AG04449 (cell line): ENCODE measurements around the gene SAP30BP.

Experiments
- CTCF ChIA-PET: fragments of 350-600 bp; formaldehyde crosslinking; extraction: SDS; loops from one replicate; lab custom pipeline; 2021; ENCODE audit warnings: antibody characterized with exemption; lab: Yijun Ruan, JAX
- POLR2A ChIA-PET: fragments of 400-600, 350-600 bp; formaldehyde crosslinking; extraction: SDS; loops from one replicate; lab custom pipeline; 2020; ENCODE audit warnings: antibody characterized with exemption, inconsistent platforms; lab: Yijun Ruan, JAX
- DNase-seq: peaks from one replicate; pipeline ENCODE4 v3.0.0-alpha.2; 2010; ENCODE audit warnings: low read depth, low spot score
- H3K4me3 ChIP-seq: 2 replicates; pipeline ENCODE4 v1.5.1; 2011; ENCODE audit warnings: low read depth, mild to moderate bottlenecking, control low read depth, low read length
- TF ChIP-seq, protein P1 (sequence below): IDR thresholded peaks from one replicate; pipeline ENCODE4 v1.5.1; 2011; ENCODE audit warnings: mild to moderate bottlenecking, moderate library complexity, low read length, control low read depth, inconsistent platforms; ENCODE audit not compliant: insufficient read depth; ENCODE audit errors: missing control alignments

Gene SAP30BP

GRCh38 chr17:75666959-75667790, at the start of gene SAP30BP, which contains the start of gene RECQL5:
Gene SAP30BP (plus strand): TSS chr17:75667338. CDS start chr17:75667373, 35 bp downstream.
Gene RECQL5 (minus strand): TSS chr17:75667154. CDS start chr17:75666557, 597 bp downstream.
- peak; percentile 90 for DNase-seq
- ChIA-PET CTCF (interaction anchor here (0.8 to 4.8 kb wide), 14 partner anchors 8 to 116 kb away, joined by 3 to 87 read pairs (median 8); partner anchors contain the start of gene SMIM5), POLR2A (interaction anchor here (0.5 to 1.3 kb wide), 8 partner anchors 9 to 543 kb away, joined by 3 to 5 read pairs (median 3); partner anchors contain the start of gene TSEN54)
- peak within 1 kb of the TSS; percentile 100 for H3K4me3 ChIP-seq
- TF ChIP-seq, protein P1, sequence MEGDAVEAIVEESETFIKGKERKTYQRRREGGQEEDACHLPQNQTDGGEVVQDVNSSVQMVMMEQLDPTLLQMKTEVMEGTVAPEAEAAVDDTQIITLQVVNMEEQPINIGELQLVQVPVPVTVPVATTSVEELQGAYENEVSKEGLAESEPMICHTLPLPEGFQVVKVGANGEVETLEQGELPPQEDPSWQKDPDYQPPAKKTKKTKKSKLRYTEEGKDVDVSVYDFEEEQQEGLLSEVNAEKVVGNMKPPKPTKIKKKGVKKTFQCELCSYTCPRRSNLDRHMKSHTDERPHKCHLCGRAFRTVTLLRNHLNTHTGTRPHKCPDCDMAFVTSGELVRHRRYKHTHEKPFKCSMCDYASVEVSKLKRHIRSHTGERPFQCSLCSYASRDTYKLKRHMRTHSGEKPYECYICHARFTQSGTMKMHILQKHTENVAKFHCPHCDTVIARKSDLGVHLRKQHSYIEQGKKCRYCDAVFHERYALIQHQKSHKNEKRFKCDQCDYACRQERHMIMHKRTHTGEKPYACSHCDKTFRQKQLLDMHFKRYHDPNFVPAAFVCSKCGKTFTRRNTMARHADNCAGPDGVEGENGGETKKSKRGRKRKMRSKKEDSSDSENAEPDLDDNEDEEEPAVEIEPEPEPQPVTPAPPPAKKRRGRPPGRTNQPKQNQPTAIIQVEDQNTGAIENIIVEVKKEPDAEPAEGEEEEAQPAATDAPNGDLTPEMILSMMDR, result no peak

- TF ChIP-seq, protein P1, result no peak
- no peak overlapping the region for H3K4me3 ChIP-seq
- ChIA-PET POLR2A (no interaction called here), CTCF (interaction anchor here (1.0 to 19.8 kb wide), 5 partner anchors 8 to 136 kb away, joined by 3 to 357 read pairs (median 21); partner anchors contain the start of gene SMIM5)
- DNase-seq, result no peak
Measured at GRCh38 chr17:75617675-75618074, 49.5 kb upstream of the SAP30BP start.

- TF ChIP-seq, protein P1, result peak; percentile 78
- ChIA-PET POLR2A (interaction anchor here (0.6 kb wide), 1 partner anchor 235 kb away, joined by 3 read pairs; the partner anchor contains the start of gene WBP2), CTCF (interaction anchor here (0.6 to 28.7 kb wide), 16 partner anchors 9 to 407 kb away, joined by 3 to 1427 read pairs (median 4); partner anchors contain the start of genes GALK1 and SMIM5)
- DNase-seq, result no peak
- H3K4me3 ChIP-seq, result no peak overlapping the region
Measured at GRCh38 chr17:75619506-75620431, 47.4 kb upstream of the SAP30BP start.

- no peak for DNase-seq
- no peak overlapping the region for H3K4me3 ChIP-seq
- ChIA-PET POLR2A (no interaction called here), CTCF (interaction anchor here (1.5 to 28.7 kb wide), 3 partner anchors 12 to 134 kb away, joined by 4 to 1427 read pairs (median 357); partner anchors contain the start of genes GALK1 and SMIM5)
- TF ChIP-seq, protein P1, result no peak
Measured at GRCh38 chr17:75621489-75621888, 45.6 kb upstream of the SAP30BP start.

GRCh38 chr17:75622076-75622475, 45.1 kb upstream of the SAP30BP start:
- POLR2A ChIA-PET, result no interaction called here
- H3K4me3 ChIP-seq, result no peak overlapping the region
- TF ChIP-seq, protein P1, result no peak
- CTCF ChIA-PET, result interaction anchor here (19.8 to 28.7 kb wide), 2 partner anchors 12 to 133 kb away, joined by 357 to 1427 read pairs; partner anchors contain the start of genes GALK1 and SMIM5
- DNase-seq, result no peak
